A673 (cell line): ENCODE data around the gene SPDEF.

Source experiments
- EZH2 ChIP-seq: fragments of 200-600 bp; sonication (generic); IDR thresholded peaks from 2 replicates; pipeline ENCODE4 v1.6.1; 2017; ENCODE audit warnings: borderline replicate concordance, low read depth, mild to moderate bottlenecking, mixed read lengths, antibody characterized with exemption, low read length; ENCODE audit not compliant: poor library complexity, severe bottlenecking
- TF ChIP-seq, protein P1 (sequence below): fragments of 300-800, 200-600 bp; sonication (generic); conservative IDR thresholded peaks from 2 replicates; pipeline ENCODE4 v1.5.1; 2017; ENCODE audit warnings: low read depth, mild to moderate bottlenecking, antibody characterized with exemption, low read length, moderate library complexity, mixed read lengths

DNA sequence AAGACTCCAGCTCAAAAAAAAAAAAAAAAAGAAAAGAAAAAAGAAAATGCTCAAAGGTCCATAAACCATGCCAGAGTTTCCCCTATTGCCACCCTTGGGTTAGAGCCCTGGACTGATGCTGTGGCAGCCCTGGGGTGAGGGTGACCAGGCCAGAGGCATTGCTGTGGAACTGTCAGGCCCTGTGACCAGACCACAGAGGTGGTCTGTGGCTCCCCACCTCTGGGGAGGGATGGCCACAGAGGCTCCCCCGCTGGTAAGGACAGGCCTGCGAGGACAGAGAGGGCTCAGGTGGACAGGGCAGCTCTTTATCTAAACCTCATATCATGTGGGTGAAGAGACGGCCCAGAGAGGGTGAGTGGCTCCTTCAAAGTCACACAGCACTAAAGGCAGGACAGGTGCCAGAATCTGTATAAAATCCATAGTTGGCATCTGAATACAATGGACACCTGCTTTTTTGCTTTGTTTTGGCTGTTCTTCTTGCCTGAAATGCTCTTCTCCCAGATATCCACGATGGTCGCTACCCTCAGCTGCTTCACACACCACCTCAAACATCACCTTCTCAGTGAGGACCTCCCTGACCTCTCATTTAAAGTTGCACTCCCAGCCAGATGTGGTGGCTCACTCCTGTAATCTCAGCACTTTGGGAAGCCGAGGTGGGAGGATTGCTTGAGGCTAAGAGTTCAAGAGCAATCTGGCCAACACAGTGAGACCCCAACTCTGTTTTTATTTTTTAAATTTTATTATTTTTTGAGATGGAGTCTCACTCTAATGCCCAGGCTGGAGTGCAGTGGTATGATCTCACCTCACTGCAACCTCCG is 22.5 kb upstream of the SPDEF start:
- no peak for TF ChIP-seq EZH2
- TF ChIP-seq, protein P1, sequence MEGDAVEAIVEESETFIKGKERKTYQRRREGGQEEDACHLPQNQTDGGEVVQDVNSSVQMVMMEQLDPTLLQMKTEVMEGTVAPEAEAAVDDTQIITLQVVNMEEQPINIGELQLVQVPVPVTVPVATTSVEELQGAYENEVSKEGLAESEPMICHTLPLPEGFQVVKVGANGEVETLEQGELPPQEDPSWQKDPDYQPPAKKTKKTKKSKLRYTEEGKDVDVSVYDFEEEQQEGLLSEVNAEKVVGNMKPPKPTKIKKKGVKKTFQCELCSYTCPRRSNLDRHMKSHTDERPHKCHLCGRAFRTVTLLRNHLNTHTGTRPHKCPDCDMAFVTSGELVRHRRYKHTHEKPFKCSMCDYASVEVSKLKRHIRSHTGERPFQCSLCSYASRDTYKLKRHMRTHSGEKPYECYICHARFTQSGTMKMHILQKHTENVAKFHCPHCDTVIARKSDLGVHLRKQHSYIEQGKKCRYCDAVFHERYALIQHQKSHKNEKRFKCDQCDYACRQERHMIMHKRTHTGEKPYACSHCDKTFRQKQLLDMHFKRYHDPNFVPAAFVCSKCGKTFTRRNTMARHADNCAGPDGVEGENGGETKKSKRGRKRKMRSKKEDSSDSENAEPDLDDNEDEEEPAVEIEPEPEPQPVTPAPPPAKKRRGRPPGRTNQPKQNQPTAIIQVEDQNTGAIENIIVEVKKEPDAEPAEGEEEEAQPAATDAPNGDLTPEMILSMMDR, result no peak
